T-cell (primary cell): Measurements from ENCODE around the gene CARMIL3. TPM values are rescaled to one million over a fixed set of nuclear protein-coding genes. Genes with fewer than 3 reads are reported as not detected.

ENCODE experiments used
- ATAC-seq, 4 experiments: fragments of 200-7000 bp in 3 of 4; fragments of 150-1000 bp in 1 of 4; cut with Tn5 transposase; replicated peaks in 1 of 4; 1 replicate in 3 of 4; 2 replicates in 1 of 4; pipeline ENCODE4 v1.10.0; 2021; ENCODE audit warnings: moderate library complexity in 3 of 4, mild to moderate bottlenecking in 2 of 4, moderate number of reproducible peaks in 1 of 4
- CTCF ChIA-PET, 2 donors: fragments of 300-600 bp; sonication (Branson Sonifier 250); formaldehyde crosslinking; loops; one replicate each; lab custom pipeline; 2022; ENCODE audit warnings: antibody characterized with exemption in 2 of 2; lab: Charles Lee
- POLR2A ChIA-PET, 2 donors: fragments of 300-600 bp; sonication (Branson Sonifier 250); formaldehyde crosslinking; loops; one replicate each; lab custom pipeline; 2022; ENCODE audit warnings: antibody characterized with exemption in 2 of 2; lab: Charles Lee
- DNase-seq, 35 experiments: peaks; one replicate each; pipeline versions ENCODE4 v3.0.0 to v3.0.0-alpha.2; 2013 to 2023
- H3K27ac ChIP-seq: one replicate; pipeline ENCODE4 v1.5.1; 2013; ENCODE audit warnings: low read length
- H3K27me3 ChIP-seq, 2 experiments: replicated peaks in 1 of 2; 1 replicate in 1 of 2; 2 replicates in 1 of 2; pipeline versions ENCODE4 v1.6.1 to v1.7.0; 2013; ENCODE audit warnings: low read length in 1 of 2, mixed read lengths in 1 of 2; ENCODE audit not compliant: control insufficient read depth in 2 of 2, insufficient read depth in 2 of 2; ENCODE audit errors: extremely low read depth in 1 of 2
- H3K36me3 ChIP-seq, 2 donors: 1 replicate in 1 of 2; 2 replicates in 1 of 2; pipeline versions ENCODE4 v1.6.1 to v1.7.0; 2013; ENCODE audit warnings: low read length in 1 of 2; ENCODE audit not compliant: control insufficient read depth in 2 of 2, insufficient read depth in 1 of 2; ENCODE audit errors: extremely low read depth in 1 of 2
- H3K4me1 ChIP-seq, 2 experiments: 1 replicate in 1 of 2; 2 replicates in 1 of 2; pipeline versions ENCODE4 v1.6.1 to v1.7.0; 2013; ENCODE audit warnings: low read length in 2 of 2, mixed read lengths in 1 of 2; ENCODE audit not compliant: insufficient read depth in 2 of 2, control insufficient read depth in 1 of 2; ENCODE audit errors: extremely low read depth in 1 of 2
- H3K4me3 ChIP-seq, 2 donors: 1 replicate in 1 of 2; 2 replicates in 1 of 2; pipeline versions ENCODE4 v1.5.1 to v1.7.0; 2013; ENCODE audit warnings: mild to moderate bottlenecking in 2 of 2, low read length in 1 of 2, moderate library complexity in 1 of 2; ENCODE audit not compliant: control insufficient read depth in 1 of 2; ENCODE audit errors: extremely low read depth in 1 of 2
- H3K9me3 ChIP-seq: 2 replicates; pipeline ENCODE4 v1.7.0; 2013
- H3K27ac Mint-ChIP-seq, 2 donors: one replicate each; pipeline ENCODE4 v1.8.0; 2020 to 2021; ENCODE audit warnings: mild to moderate bottlenecking in 2 of 2, mixed read lengths in 2 of 2
- H3K27me3 Mint-ChIP-seq, 2 donors: one replicate each; pipeline ENCODE4 v1.8.0; 2021 to 2022; ENCODE audit warnings: mixed read lengths in 2 of 2
- H3K36me3 Mint-ChIP-seq: one replicate; pipeline ENCODE4 v1.8.0; 2021; ENCODE audit warnings: mixed read lengths
- H3K4me1 Mint-ChIP-seq, 3 donors: one replicate each; pipeline ENCODE4 v1.8.0; 2020 to 2022; ENCODE audit warnings: mixed read lengths in 3 of 3, mild to moderate bottlenecking in 1 of 3
- H3K4me3 Mint-ChIP-seq, 3 donors: one replicate each; pipeline ENCODE4 v1.8.0; 2020 to 2022; ENCODE audit warnings: mild to moderate bottlenecking in 3 of 3, mixed read lengths in 3 of 3, moderate library complexity in 3 of 3
- H3K9me3 Mint-ChIP-seq, 3 donors: one replicate each; pipeline ENCODE4 v1.8.0; 2020 to 2022; ENCODE audit warnings: mixed read lengths in 3 of 3
- WGBS: methylation state at CpG from one replicate; pipeline ENCODE4 v1.1.5; 2013; ENCODE audit warnings: missing lambda C conversion rate; ENCODE audit not compliant: insufficient coverage; 5-methylcytosine and 5-hydroxymethylcytosine counted together
- total RNA-seq, 35 experiments: library from RNA in 6 of 35; stranded (reverse) in 6 of 35; fragments of 120-200 nt in 1 of 35; gene quantifications; one replicate each; pipeline versions ENCODE4 v1.2.1 to v1.2.4 and lab custom pipeline; 2013 to 2026

The CARMIL3 gene
- total RNA-seq, 5 donors from 2014 or later (not counting 1 experiment from before 2014, with no cell fraction given): 0.38 to 1.9 (median 0.59) TPM

- peaks cover 0 to 8% of the 10 kb centered on the region in 2 experiments for H3K27me3 ChIP-seq
- no peak overlapping the region for H3K27ac Mint-ChIP-seq
- no peaks in the 10 kb centered on the region for H3K9me3 ChIP-seq
- no peaks in the 10 kb centered on the region for H3K36me3 Mint-ChIP-seq
- POLR2A ChIA-PET: no interaction called here
- CTCF ChIA-PET: no interaction called here
- H3K4me3 ChIP-seq: no peak overlapping the region
- no peaks in the 10 kb centered on the region for H3K9me3 Mint-ChIP-seq
- no peaks in the 10 kb centered on the region for H3K36me3 ChIP-seq
- peaks cover 15 to 26% (median 18%) of the 10 kb centered on the region in 3 donors for H3K4me1 Mint-ChIP-seq
- H3K4me1 ChIP-seq: peaks cover 6 to 22% of the 10 kb centered on the region in 2 experiments
- no CpG with 5 or more reads among the region's 3 CpGs for WGBS
- H3K27me3 Mint-ChIP-seq: no peaks in the 10 kb centered on the region
- DNase-seq (no peak), ATAC-seq (no peak)
- H3K4me3 Mint-ChIP-seq: no peak overlapping the region
- H3K27ac ChIP-seq: no peak overlapping the region
Observed at GRCh38 chr14:24078146-24078545, 26.3 kb downstream of the CARMIL3 start.

GRCh38 chr14:24079491-24080141, 27.8 kb downstream of the CARMIL3 start:
- Histone ChIP-seq H3K27ac (no peak overlapping the region), H3K27me3 (peaks cover 0 to 5% of the 10 kb centered on the region in 2 experiments), H3K4me1 (peaks cover 6 to 22% of the 10 kb centered on the region in 2 experiments), H3K4me3 (no peak overlapping the region), H3K9me3 (no peaks in the 10 kb centered on the region), H3K36me3 (no peaks in the 10 kb centered on the region)
- no peaks in the 10 kb centered on the region for H3K9me3 Mint-ChIP-seq
- 95% methylated on average over 8 of the region's 9 CpGs for WGBS
- no peaks in the 10 kb centered on the region for H3K27me3 Mint-ChIP-seq
- CTCF ChIA-PET: interaction anchor here in 1 of 2 donors (0.7 to 1.2 kb wide), 2 partner anchors 35 to 271 kb away, joined by 4 to 9 read pairs; partner anchors contain the start of genes DCAF11 and NRL
- ATAC-seq: no peak
- no peak for DNase-seq
- H3K27ac Mint-ChIP-seq: no peak overlapping the region
- POLR2A ChIA-PET: interaction anchor here (0.5 to 1.1 kb wide), 5 partner anchors 12 to 1194 kb away, joined by 3 to 4 read pairs (median 3); partner anchors contain the start of genes DCAF11 (in 1 of the 2) and NRL (in 1 of the 2)
- H3K4me1 Mint-ChIP-seq: peaks cover 15 to 26% (median 18%) of the 10 kb centered on the region in 3 donors
- H3K4me3 Mint-ChIP-seq: peak overlapping the region in 2 of 3 donors; percentile 47 to 78
- no peaks in the 10 kb centered on the region for H3K36me3 Mint-ChIP-seq

- DNase-seq: no peak
- Mint-ChIP-seq H3K9me3 (no peaks in the 10 kb centered on the region), H3K4me3 (peak overlapping the region; percentile 47 to 84 (median 78)), H3K36me3 (no peaks in the 10 kb centered on the region), H3K27me3 (no peaks in the 10 kb centered on the region), H3K27ac (peak overlapping the region; percentile 61 to 89), H3K4me1 (peaks cover 15 to 26% (median 18%) of the 10 kb centered on the region in 3 donors)
- ChIA-PET CTCF (interaction anchor here (0.8 to 3.2 kb wide), 6 partner anchors 10 to 81 kb away, joined by 3 to 17 read pairs (median 4); partner anchors contain the start of genes DCAF11 (in 1 of the 2), IRF9 (in 1 of the 2) and NRL (in 1 of the 2)), POLR2A (interaction anchor here (0.6 kb wide), 3 partner anchors 12 to 60 kb away, joined by 3 to 5 read pairs (median 4); no protein-coding TSS in a partner anchor)
- no peaks in the 10 kb centered on the region for H3K36me3 ChIP-seq
- peaks cover 0 to 5% of the 10 kb centered on the region in 2 experiments for H3K27me3 ChIP-seq
- no peaks in the 10 kb centered on the region for H3K9me3 ChIP-seq
- no peak overlapping the region for H3K4me3 ChIP-seq
- H3K27ac ChIP-seq: peak overlapping the region; percentile 3
- ATAC-seq: no peak
- 82% methylated on average over 5 of the region's 6 CpGs for WGBS
- H3K4me1 ChIP-seq: peaks cover 6 to 22% of the 10 kb centered on the region in 2 experiments
Observed at GRCh38 chr14:24080142-24080530, 28.3 kb downstream of the CARMIL3 start.

GRCh38 chr14:24080888-24081738, 29.3 kb downstream of the CARMIL3 start:
- ATAC-seq (peak; percentile 89 to 92 (median 90)), DNase-seq (peak; percentile 29 to 75 (median 58))
- no peaks in the 10 kb centered on the region for H3K27me3 ChIP-seq
- peak overlapping the region; percentile 1 for H3K27ac ChIP-seq
- no peaks in the 10 kb centered on the region for H3K36me3 ChIP-seq
- Mint-ChIP-seq H3K9me3 (no peaks in the 10 kb centered on the region), H3K27me3 (no peaks in the 10 kb centered on the region), H3K4me1 (peaks cover 15 to 26% (median 16%) of the 10 kb centered on the region in 3 donors), H3K36me3 (no peaks in the 10 kb centered on the region), H3K4me3 (peak overlapping the region; percentile 78 to 84 (median 81)), H3K27ac (peak overlapping the region; percentile 81 to 89)
- WGBS: under 1% methylated on average over 62 of the region's 74 CpGs
- peaks cover 6 to 22% of the 10 kb centered on the region in 2 experiments for H3K4me1 ChIP-seq
- POLR2A ChIA-PET: interaction anchor here (0.5 to 0.6 kb wide), 4 partner anchors 24 to 73 kb away, joined by 3 to 5 read pairs (median 3); no protein-coding TSS in a partner anchor
- CTCF ChIA-PET: interaction anchor here (0.5 to 3.2 kb wide), 10 partner anchors 7 to 320 kb away, joined by 3 to 17 read pairs (median 4); partner anchors contain the start of genes DCAF11 (in 1 of the 2), IRF9 (in 1 of the 2) and NRL (in 1 of the 2)
- peak overlapping the region; percentile 62 to 75 for H3K4me3 ChIP-seq
- H3K9me3 ChIP-seq: no peaks in the 10 kb centered on the region

GRCh38 chr14:24081739-24082211, 30.0 kb downstream of the CARMIL3 start:
- Mint-ChIP-seq H3K4me3 (peak overlapping the region; percentile 74 to 80 (median 78)), H3K27me3 (no peaks in the 10 kb centered on the region), H3K36me3 (no peaks in the 10 kb centered on the region), H3K27ac (peak overlapping the region; percentile 87 to 90), H3K9me3 (no peaks in the 10 kb centered on the region), H3K4me1 (peaks cover 15 to 26% (median 16%) of the 10 kb centered on the region in 3 donors)
- ChIA-PET CTCF (interaction anchor here (0.5 to 3.2 kb wide), 6 partner anchors 8 to 522 kb away, joined by 3 to 17 read pairs (median 4); no protein-coding TSS in a partner anchor), POLR2A (interaction anchor here in 1 of 2 donors (0.5 kb wide), 1 partner anchor 38 kb away, joined by 3 read pairs; no protein-coding TSS in a partner anchor)
- H3K36me3 ChIP-seq: no peaks in the 10 kb centered on the region
- DNase-seq: no peak
- H3K27ac ChIP-seq: peak overlapping the region; percentile 43
- H3K4me3 ChIP-seq: peak overlapping the region in 1 of 2 donors; percentile 62
- no peaks in the 10 kb centered on the region for H3K27me3 ChIP-seq
- no peaks in the 10 kb centered on the region for H3K9me3 ChIP-seq
- WGBS: 21% methylated on average over 13 of the region's 26 CpGs
- no peak for ATAC-seq
- peaks cover 6 to 22% of the 10 kb centered on the region in 2 experiments for H3K4me1 ChIP-seq
